RWPE2 (cell line): ENCODE results near the gene CLEC7A.

Experiments used
- ATAC-seq: fragments of 200-7000 bp; cut with Tn5 transposase; 3 replicates; pipeline ENCODE4 v1.9.1; 2021; ENCODE audit warnings: low read depth
- DNase-seq: peaks from one replicate; pipeline ENCODE4 v3.0.0-alpha.2; 2020; ENCODE audit warnings: low spot score
- H3K27ac ChIP-seq: fragments of 450-650 bp; 2 replicates; pipeline ENCODE4 v1.5.1; 2017; ENCODE audit warnings: mild to moderate bottlenecking; ENCODE audit not compliant: poor library complexity, severe bottlenecking
- H3K27me3 ChIP-seq: fragments of 250-450 bp; sonication (Bioruptor Pico); 2 replicates; pipeline ENCODE4 v1.5.1; 2021; ENCODE audit warnings: mild to moderate bottlenecking, moderate library complexity; ENCODE audit not compliant: insufficient read depth, poor library complexity, severe bottlenecking
- H3K36me3 ChIP-seq: fragments of 250-450 bp; sonication (Bioruptor Pico); 2 replicates; pipeline ENCODE4 v1.5.1; 2020; ENCODE audit warnings: low read depth, mild to moderate bottlenecking, moderate library complexity
- H3K4me1 ChIP-seq: fragments of 250-450 bp; sonication (Bioruptor Pico); 2 replicates; pipeline ENCODE4 v1.5.1; 2021; ENCODE audit warnings: mild to moderate bottlenecking, moderate library complexity; ENCODE audit not compliant: insufficient read depth, poor library complexity, severe bottlenecking
- H3K4me3 ChIP-seq: fragments of 250-450 bp; sonication (Bioruptor Pico); 2 replicates; pipeline ENCODE4 v1.5.1; 2021; ENCODE audit warnings: mild to moderate bottlenecking, moderate library complexity; ENCODE audit not compliant: severe bottlenecking
- H3K9me3 ChIP-seq: fragments of 250-450 bp; sonication (Bioruptor Pico); 2 replicates; pipeline ENCODE4 v1.5.1; 2021; ENCODE audit warnings: mild to moderate bottlenecking, moderate library complexity; ENCODE audit not compliant: severe bottlenecking
- TF ChIP-seq, protein P1 (sequence below): fragments of 450-650 bp; IDR thresholded peaks from one replicate; pipeline ENCODE4 v1.5.1; 2017; ENCODE audit warnings: mild to moderate bottlenecking, moderate library complexity; ENCODE audit not compliant: poor library complexity, severe bottlenecking

The CLEC7A gene

DNA sequence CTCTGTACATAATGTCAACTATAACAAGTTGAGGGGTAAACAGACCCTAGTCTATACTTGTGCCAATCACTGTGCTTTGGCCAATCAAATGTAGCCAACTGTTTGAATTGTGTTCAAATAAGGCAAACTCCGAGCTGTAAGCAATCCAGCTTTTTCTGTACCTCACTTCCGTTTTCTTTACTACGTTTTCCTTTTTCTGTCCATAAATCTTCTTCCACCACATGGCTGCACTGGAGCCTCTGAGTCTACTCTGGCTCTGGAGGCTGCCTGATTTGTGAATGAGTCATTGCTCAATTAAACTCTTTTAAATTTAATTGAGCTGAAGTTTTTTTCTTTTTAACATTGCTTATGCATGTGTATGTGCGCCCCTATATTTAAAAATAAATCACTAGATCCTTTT, 60.9 kb downstream of the CLEC7A start:
- ATAC-seq (no peak), DNase-seq (no peak)
- TF ChIP-seq, protein P1, sequence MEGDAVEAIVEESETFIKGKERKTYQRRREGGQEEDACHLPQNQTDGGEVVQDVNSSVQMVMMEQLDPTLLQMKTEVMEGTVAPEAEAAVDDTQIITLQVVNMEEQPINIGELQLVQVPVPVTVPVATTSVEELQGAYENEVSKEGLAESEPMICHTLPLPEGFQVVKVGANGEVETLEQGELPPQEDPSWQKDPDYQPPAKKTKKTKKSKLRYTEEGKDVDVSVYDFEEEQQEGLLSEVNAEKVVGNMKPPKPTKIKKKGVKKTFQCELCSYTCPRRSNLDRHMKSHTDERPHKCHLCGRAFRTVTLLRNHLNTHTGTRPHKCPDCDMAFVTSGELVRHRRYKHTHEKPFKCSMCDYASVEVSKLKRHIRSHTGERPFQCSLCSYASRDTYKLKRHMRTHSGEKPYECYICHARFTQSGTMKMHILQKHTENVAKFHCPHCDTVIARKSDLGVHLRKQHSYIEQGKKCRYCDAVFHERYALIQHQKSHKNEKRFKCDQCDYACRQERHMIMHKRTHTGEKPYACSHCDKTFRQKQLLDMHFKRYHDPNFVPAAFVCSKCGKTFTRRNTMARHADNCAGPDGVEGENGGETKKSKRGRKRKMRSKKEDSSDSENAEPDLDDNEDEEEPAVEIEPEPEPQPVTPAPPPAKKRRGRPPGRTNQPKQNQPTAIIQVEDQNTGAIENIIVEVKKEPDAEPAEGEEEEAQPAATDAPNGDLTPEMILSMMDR = no peak
- Histone ChIP-seq H3K4me1 (no peaks in the 10 kb centered on the region), H3K27me3 (no peaks in the 10 kb centered on the region), H3K9me3 (no peaks in the 10 kb centered on the region), H3K27ac (no peak overlapping the region), H3K36me3 (no peaks in the 10 kb centered on the region), H3K4me3 (no peak overlapping the region)

DNA sequence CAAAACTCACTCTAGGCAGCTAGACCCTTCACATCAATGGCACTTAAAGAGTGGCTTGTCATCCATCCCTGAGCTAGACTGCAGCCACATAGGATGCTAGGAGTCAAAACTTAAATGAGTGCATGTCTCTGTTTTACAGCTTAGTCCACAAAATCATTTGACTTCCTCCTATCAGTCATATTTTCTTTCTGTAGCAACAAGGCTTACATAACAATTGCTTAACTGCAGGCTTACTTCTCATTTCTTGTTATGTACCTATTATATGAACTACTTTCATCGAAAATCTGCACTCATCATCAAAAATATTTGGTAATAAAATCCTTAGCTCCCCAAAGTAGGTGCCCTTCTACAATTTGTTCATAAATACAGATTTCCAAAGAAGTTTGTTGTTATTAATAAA, 61.4 kb downstream of the CLEC7A start:
- TF ChIP-seq, protein P1 = no peak
- ATAC-seq (no peak), DNase-seq (no peak)
- no peaks in the 10 kb centered on the region for H3K36me3 ChIP-seq
- no peak overlapping the region for H3K27ac ChIP-seq
- H3K9me3 ChIP-seq = no peaks in the 10 kb centered on the region
- no peaks in the 10 kb centered on the region for H3K27me3 ChIP-seq
- H3K4me1 ChIP-seq = no peaks in the 10 kb centered on the region
- no peak overlapping the region for H3K4me3 ChIP-seq

DNA sequence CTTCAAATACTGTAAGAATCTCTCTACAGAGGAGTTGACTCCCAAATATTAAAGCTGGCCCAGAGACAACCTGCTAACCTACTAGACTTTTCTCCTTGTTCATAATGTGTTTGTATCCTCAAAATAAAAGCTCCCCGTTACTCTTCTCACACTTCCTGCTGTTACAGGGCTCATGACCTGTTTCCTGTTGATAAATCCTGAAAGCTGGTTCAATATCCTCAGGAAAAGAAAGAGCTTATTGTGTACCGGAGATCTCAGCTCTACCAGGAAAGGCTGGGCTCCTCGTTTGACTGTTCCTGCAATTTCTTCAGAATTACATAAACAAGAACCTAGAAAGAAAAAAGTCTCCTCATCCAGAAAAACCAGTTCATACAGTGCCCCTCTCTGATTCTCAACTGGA, 62.1 kb downstream of the CLEC7A start:
- ATAC-seq (no peak), DNase-seq (no peak)
- H3K27me3 ChIP-seq = no peaks in the 10 kb centered on the region
- TF ChIP-seq, protein P1 = no peak
- H3K4me3 ChIP-seq = no peak overlapping the region
- H3K9me3 ChIP-seq = no peaks in the 10 kb centered on the region
- no peak overlapping the region for H3K27ac ChIP-seq
- no peaks in the 10 kb centered on the region for H3K36me3 ChIP-seq
- H3K4me1 ChIP-seq = no peaks in the 10 kb centered on the region

DNA sequence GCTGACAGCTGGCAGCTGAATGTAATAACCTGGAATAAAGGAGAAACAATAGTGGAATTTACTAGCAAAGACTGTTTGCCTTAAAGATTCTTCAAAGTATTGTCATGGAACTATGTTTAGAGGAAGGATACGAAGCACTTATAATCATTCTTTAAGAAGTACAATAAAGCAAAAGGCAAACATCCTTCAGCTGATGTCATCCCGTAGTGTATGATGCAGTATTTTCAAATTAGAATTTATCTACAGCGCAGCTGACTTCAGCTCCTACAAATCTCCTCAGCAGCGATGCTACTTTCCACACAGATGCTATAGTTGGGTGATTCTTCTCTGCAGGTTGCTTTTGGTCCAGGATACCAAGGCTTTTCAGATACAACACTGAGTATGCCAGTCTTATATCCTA, 62.7 kb downstream of the CLEC7A start:
- no peak for ATAC-seq
- H3K27ac ChIP-seq = no peak overlapping the region
- no peaks in the 10 kb centered on the region for H3K36me3 ChIP-seq
- H3K4me1 ChIP-seq = no peaks in the 10 kb centered on the region
- no peaks in the 10 kb centered on the region for H3K27me3 ChIP-seq
- H3K9me3 ChIP-seq = no peaks in the 10 kb centered on the region
- DNase-seq = no peak
- H3K4me3 ChIP-seq = no peak overlapping the region
- TF ChIP-seq, protein P1 = no peak
